NCI-H2081 treated with DMSO at 0.1 percent for 48 hours (cell line): ENCODE results near the gene MFAP2.
"Not testable (repeated sequence)": the region's sequence is repeated elsewhere in the genome, so short reads cannot be mapped to it uniquely, and the experiment has no call there.

Source experiments
- DNase-seq: peaks from one replicate; lab custom pipeline; 2025; lab: John Stamatoyannopoulos, UW

Gene MFAP2

GRCh38 chr1:16979475-16980327 is 719 bp downstream of the MFAP2 start:
- DNase-seq, result no peak

GRCh38 chr1:16978567-16979474 is 1.6 kb downstream of the MFAP2 start:
- no peak for DNase-seq

GRCh38 chr1:16978139-16978538 is 2.3 kb downstream of the MFAP2 start:
- DNase-seq, result no peak

- DNase-seq, result no peak
Observed at GRCh38 chr1:16977377-16977776, 3.0 kb downstream of the MFAP2 start.

GRCh38 chr1:16976966-16977365 is 3.5 kb downstream of the MFAP2 start:
- no peak for DNase-seq

- DNase-seq, result no peak
Observed at GRCh38 chr1:16975838-16976237, 4.6 kb downstream of the MFAP2 start.

GRCh38 chr1:16975211-16975610 is 5.2 kb downstream of the MFAP2 start:
- DNase-seq, result no peak

GRCh38 chr1:16973215-16973614 is 7.2 kb downstream of the MFAP2 start:
- DNase-seq, result no peak

- no peak for DNase-seq
Observed at GRCh38 chr1:16972189-16972895, 8.1 kb downstream of the MFAP2 start.

- peak; percentile 25 for DNase-seq
Observed at GRCh38 chr1:16971341-16972188, 8.9 kb downstream of the MFAP2 start.

GRCh38 chr1:16970132-16970910 is 10.1 kb downstream of the MFAP2 start:
- no peak for DNase-seq

- no peak for DNase-seq
Observed at GRCh38 chr1:16969651-16970050, 10.8 kb downstream of the MFAP2 start.

- no peak for DNase-seq
Observed at GRCh38 chr1:16969057-16969611, 11.3 kb downstream of the MFAP2 start.

GRCh38 chr1:16968372-16968771 is 12.0 kb downstream of the MFAP2 start:
- no peak for DNase-seq

GRCh38 chr1:16967962-16968361 is 12.5 kb downstream of the MFAP2 start:
- no peak for DNase-seq

GRCh38 chr1:16967095-16967575 is 13.3 kb downstream of the MFAP2 start:
- no peak for DNase-seq

- DNase-seq, result no peak
Observed at GRCh38 chr1:16966282-16966681, 14.1 kb downstream of the MFAP2 start.

GRCh38 chr1:16965486-16966067 is 14.8 kb downstream of the MFAP2 start:
- no peak for DNase-seq

- DNase-seq, result not testable (repeated sequence)
Observed at GRCh38 chr1:16964169-16964568, 16.3 kb downstream of the MFAP2 start.
